HG02840 (cell line): ENCODE measurements around the gene E4F1.
A peak's percentile ranks its signal among the peaks of the same experiment; 100 is the strongest.

ENCODE experiments used
- ATAC-seq: cut with Tn5 transposase; IDR thresholded peaks from one replicate; pipeline ENCODE4 v1.9.1; 2021; ENCODE audit warnings: mild to moderate bottlenecking, moderate library complexity, moderate number of reproducible peaks; ENCODE audit not compliant: unreplicated experiment, low FRiP score

Gene E4F1, protein sequence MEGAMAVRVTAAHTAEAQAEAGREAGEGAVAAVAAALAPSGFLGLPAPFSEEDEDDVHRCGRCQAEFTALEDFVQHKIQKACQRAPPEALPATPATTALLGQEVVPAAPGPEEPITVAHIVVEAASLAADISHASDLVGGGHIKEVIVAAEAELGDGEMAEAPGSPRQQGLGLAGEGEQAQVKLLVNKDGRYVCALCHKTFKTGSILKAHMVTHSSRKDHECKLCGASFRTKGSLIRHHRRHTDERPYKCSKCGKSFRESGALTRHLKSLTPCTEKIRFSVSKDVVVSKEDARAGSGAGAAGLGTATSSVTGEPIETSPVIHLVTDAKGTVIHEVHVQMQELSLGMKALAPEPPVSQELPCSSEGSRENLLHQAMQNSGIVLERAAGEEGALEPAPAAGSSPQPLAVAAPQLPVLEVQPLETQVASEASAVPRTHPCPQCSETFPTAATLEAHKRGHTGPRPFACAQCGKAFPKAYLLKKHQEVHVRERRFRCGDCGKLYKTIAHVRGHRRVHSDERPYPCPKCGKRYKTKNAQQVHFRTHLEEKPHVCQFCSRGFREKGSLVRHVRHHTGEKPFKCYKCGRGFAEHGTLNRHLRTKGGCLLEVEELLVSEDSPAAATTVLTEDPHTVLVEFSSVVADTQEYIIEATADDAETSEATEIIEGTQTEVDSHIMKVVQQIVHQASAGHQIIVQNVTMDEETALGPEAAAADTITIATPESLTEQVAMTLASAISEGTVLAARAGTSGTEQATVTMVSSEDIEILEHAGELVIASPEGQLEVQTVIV

DNA sequence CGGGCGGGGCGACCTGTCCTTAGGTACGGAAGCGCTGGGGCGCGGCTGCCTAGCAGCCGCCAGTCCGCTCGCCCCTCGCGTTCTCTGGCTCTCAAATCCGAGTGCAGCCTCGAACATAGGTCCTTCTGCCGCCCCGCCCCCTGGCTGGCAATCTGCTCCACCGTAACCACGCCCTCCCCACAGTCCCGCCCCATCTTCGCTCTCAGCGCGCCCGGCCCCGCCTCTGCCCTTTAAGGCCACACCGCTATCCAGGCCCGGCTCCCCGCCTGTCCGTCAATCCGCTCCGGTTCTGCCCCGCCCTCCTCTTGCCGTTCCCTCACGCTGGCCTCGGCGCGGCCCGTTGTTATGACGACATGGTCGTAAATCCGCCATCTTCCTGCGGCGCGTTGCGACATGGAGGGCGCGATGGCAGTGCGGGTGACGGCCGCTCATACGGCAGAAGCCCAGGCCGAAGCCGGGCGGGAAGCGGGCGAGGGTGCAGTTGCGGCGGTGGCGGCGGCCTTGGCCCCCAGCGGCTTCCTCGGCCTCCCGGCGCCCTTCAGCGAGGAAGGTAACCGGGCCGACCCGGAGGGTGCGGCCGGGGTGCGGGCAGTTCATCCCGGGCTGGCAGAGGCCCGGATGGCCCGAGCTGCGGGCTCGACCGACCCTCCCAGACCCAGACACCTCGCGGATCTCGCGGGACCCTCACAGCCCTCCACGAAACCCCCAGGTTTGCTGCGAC lies at the start of gene E4F1:
Gene E4F1 (plus strand): TSS at position 371 of the 721 bp plus-strand sequence. CDS start 23 bp downstream, at position 394.
- ATAC-seq = peak; percentile 95

GRCh38 chr16:2173916-2174315 lies 49.5 kb upstream of the E4F1 start:
- no peak for ATAC-seq

GRCh38 chr16:2174396-2175131 lies 48.8 kb upstream of the E4F1 start:
- no peak for ATAC-seq

GRCh38 chr16:2175454-2175853 lies 47.9 kb upstream of the E4F1 start:
- no peak for ATAC-seq

DNA sequence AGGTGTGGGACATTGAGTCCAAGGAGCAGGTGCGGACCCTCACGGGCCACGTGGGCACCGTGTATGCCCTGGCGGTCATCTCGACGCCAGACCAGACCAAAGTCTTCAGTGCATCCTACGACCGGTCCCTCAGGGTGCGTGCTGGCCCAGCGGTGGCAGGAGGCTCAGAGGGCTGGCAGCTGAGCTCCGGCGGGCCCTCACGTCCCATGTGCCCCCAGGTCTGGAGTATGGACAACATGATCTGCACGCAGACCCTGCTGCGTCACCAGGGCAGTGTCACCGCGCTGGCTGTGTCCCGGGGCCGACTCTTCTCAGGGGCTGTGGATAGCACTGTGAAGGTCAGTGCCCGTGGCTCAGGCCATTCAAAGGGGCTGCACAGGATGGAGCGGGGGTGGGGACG lies 47.3 kb upstream of the E4F1 start:
- ATAC-seq = no peak

DNA sequence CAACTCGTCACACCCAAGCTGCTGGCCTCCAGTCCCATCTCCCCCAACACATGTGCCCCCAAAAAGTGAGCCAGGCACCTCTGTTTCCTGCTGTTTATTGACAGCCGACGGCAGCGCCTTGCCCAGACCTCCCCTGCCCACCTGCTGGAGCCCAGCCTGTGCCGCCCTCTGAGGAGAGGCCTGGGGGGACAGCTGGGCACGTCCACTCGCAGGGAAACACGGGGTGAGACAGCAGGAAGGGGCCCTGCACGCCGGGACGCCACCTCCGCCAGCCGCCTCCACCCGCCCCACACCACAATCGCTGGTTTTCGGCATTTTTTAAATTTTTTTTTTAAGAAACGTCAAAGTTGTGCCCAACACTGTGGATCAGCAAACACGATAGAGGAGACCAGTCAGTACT lies 46.3 kb upstream of the E4F1 start:
- ATAC-seq = no peak

GRCh38 chr16:2177561-2177960 lies 45.8 kb upstream of the E4F1 start:
- ATAC-seq = no peak

DNA sequence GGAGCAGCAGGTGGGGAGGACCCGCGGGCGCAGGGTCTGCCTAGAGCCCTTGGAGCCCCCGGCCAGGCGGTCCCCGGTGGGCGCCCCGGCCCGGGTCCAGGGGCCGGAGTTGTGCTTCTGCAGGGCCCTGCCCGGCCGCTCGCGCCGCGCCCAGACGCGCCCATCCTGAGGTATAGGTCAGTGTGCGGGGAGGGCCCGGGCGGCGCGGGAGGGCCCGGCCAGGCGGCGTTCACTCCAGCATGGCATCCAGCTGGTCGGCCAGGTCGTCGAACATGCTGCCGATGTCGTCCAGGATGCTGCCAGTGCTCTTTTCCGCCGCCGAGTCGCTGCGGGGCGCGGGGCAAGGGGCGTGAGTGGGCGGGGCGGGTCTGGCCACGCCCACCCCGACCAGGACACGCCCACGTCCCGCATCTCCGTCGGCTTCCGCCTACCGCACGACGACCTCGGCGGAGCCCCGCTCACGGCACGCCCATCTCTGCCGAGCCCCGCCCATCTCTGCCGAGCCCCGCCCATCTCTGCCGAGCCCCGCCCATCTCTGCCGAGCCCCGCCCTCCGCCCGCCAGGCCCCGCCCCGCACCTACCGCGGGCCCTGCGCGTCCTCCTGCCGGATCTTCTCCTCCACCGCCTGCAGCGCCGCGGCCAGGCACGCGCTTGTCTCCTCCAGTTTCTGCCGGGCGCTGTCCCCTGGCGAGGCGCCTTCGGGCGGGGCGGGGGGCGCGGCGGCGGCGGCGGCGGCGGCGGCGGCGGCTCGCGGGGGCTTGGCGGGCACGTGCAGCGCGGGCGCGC lies 44.9 kb upstream of the E4F1 start:
- no peak for ATAC-seq

GRCh38 chr16:2179107-2179501 lies 44.3 kb upstream of the E4F1 start:
- ATAC-seq = no peak

DNA sequence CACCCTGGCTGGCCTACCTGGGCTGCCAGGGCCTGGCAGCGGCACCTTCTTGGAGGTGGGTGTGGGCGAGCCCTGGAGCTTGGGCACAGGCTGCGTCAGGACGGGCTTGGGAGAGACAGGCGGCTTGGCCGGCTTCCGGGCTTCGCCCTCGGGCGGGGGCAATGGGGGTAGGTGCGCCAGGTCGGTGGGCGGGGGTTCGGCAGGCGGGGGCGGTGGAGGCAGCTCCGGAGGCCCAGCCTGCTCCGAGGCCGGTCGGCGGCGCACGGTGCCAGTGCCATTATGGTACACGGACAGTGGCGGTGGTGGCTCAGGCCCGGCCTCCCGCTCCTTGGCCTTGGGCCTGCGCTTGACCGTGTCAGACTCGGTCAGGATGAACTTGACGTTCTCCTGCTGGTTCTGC lies 43.8 kb upstream of the E4F1 start:
- no peak for ATAC-seq

- no peak for ATAC-seq
Observed at GRCh38 chr16:2180461-2180860, 42.9 kb upstream of the E4F1 start.

DNA sequence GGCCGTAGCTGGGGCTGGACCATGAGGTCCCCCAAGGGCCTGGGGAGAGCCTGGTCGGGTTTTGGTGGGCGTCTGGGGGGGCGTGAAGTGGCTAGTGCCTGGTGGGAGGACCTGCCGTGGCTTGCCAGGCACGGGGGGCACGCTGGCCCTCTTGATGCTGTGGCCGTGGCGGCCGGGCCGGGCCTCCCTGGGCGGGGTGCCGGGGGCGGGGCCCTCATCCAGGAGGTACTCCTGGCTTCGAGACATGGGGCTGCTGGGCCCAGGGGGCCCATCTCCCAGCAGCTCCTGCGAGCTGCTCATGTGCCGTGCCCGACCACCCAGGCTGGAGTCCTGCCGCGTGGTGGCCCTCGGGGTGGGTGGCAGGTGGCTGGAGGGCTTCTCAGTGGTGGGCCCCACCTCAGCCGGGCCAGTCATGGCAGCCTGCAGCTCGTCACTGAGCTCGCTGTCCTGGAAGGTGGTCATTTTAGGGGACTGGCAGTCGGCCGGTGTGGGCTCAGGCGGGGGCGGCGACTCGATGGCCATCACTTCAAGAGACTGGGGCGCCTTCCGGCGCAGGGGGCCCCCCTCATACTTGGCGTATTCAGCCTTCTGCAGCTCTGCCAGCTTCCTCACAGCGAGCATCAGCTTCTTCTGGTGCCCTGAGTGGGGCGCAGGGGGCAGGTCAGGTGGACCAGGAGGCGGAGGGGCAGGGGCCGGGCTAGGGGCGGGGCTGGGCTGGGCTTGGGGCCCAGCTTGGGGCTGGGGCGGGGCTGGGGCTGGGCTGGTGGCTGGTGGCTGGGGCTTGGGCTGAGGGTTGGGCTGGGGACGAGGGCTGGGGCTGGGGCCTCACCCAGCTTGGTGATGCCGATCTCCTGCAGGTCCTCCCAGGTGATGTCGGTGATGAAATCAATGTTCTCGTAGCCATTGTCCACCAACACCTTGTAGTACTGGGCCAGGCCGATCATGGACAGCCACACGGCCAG lies 42.1 kb upstream of the E4F1 start:
- no peak for ATAC-seq

DNA sequence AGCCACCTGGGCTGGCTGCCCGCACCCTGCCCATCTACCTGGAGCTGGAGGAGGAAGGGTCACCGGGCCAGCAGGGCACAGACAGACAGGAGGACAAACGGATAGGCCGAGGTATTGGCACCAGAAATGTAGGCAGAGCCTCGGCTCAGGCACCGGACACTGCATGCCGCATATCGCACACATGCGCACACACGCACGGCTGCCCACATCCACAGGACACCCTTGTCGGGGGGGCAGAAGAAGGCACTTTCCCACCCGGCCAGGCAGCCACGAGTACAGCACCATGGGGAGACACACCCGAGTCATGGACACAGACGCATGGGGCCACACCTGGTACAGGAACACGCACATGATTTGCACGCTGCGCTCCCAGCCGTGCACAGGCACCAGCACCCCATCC lies 41.4 kb upstream of the E4F1 start:
- no peak for ATAC-seq

- no peak for ATAC-seq
Observed at GRCh38 chr16:2183671-2184070, 39.7 kb upstream of the E4F1 start.

GRCh38 chr16:2184346-2184745 lies 39.0 kb upstream of the E4F1 start:
- no peak for ATAC-seq

DNA sequence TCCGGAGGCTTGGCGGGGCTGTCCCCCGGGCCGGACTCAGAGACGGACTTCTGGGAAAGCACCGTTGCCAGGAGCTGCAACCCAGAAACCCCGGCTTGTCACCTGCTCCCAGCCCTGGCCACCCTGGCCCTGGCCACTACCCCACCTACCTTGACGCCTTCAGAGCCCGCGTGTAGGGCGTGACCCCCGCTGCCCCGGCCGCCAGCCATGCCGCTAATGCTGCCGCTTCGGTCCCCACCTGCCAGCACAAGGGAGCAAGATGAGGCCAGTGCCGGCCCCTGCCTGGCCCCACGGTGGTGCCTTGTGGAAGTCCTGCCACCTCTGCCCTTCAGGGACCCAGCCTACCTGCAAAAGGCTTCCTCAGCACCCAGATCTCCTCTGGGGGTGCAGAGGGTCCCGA lies 38.4 kb upstream of the E4F1 start:
- no peak for ATAC-seq

DNA sequence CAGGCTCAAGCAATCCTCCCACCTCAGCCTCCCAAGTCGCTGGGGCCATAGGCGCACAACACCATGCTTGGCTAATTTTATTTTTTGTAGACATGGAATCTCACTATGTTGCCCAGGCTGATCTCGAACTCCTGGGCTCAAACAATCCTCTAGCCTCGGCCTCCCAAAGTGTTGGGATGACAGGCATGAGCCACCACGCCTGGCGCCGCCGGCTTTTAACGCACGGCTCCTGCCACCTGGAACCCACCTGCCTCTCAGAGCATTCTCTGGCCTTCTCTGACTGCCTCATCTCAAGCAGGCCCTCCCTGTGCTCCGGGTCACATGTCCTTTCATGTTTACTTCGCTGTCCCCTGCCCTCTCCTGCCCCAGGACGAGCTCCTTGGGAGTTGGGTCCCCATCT lies 37.3 kb upstream of the E4F1 start:
- ATAC-seq = no peak

DNA sequence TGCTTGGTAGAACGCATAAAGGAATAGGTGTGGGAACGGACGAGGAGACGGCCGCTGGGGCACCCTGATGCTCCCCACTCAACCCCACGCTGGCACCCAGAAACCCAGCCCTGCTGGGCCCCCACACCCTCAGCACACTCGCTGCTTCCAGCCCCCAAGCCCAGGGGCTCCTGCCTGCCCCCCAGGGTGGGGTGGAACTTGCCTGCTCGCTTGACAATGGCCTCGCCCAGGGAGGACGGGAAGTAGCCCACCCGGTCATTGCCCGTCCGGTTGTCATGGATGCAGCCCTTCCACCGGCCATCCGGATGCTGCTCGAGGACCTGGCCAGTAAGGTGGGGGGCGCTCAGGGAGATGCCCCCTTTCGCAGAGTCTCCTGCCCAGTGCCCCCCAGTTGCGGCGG lies 36.9 kb upstream of the E4F1 start:
- ATAC-seq = no peak

DNA sequence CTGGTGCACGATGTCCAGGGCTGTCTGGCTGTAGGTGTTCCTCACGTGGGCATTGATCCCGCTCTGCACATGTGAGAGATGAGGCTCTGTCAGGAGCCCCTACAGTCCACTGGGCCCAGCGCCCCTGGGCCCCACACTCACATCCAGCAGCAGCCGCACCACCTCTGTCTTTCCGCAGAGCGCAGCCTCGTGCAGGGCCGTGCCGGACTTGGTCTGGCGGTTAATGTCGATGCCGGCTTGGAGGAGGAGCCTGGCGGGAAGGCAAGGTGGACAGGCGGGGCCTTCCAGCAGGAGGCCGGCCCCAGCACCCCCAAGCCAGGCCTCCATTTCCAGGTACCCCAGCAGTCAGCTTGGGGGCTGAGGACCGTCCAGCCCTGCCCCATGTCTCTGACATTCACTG lies 36.2 kb upstream of the E4F1 start:
- ATAC-seq = no peak
